PC-3 (cell line): ENCODE data around the gene KSR1.

Experiments used
- CTCF ChIP-seq: fragments of 300-600 bp; sonication (generic); conservative IDR thresholded peaks from 2 replicates; pipeline ENCODE4 v1.5.1; 2017; ENCODE audit warnings: antibody characterized with exemption, low read depth, mild to moderate bottlenecking, low read length
- EZH2 ChIP-seq: fragments of 300-600 bp; sonication (generic); IDR thresholded peaks from one replicate; pipeline ENCODE4 v1.6.1; 2017; ENCODE audit warnings: antibody characterized with exemption, mild to moderate bottlenecking, low read length; ENCODE audit not compliant: unreplicated experiment

GRCh38 chr17:27438348-27438998 lies 17.8 kb upstream of the KSR1 start:
- TF ChIP-seq CTCF (no peak), EZH2 (no peak)
